NCI-H146 treated with DMSO at 0.1 percent for 48 hours (cell line): ENCODE measurements around the gene RGS19.

Experiments
- DNase-seq: peaks from one replicate; lab custom pipeline; 2025; ENCODE audit not compliant: unreplicated experiment; lab: John Stamatoyannopoulos, UW

The RGS19 gene

GRCh38 chr20:64108731-64109681, 29.7 kb upstream of the RGS19 start:
- DNase-seq: no peak

DNA sequence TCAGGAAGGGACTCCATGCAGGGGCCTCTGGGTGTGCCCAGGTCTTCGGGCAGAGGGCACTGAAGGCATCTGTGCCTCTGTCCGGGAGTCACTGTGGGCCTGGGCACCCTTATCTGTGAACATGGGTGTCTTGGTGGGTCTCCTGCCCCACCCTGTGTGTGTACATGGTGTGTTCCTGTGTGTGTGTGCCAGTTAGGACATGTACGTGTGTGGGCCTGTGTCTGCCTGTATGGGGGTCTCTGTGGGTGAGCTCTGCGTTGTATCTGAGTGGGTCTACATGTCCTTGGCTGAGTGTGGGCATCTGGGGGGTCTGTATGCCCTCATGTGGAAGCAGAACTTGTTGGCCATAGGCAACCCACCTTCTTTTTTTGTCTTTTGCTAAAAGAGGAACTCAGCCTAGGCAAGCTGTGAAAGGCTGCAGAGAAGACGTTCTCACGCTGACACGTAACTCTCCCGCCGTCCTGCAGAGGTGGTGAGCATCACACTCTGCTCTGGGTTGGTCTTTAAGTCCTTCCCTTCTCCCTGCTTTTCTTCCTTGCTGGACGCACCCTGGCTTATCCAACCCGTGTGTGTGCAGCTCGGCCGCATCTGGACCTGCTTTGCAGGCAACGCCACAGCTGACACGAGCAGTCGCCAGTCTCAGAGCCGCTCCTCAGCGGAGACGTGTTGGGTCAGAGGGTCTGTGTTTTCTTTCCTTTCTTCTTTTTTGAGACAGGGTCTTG, 28.6 kb upstream of the RGS19 start:
- no peak for DNase-seq

DNA sequence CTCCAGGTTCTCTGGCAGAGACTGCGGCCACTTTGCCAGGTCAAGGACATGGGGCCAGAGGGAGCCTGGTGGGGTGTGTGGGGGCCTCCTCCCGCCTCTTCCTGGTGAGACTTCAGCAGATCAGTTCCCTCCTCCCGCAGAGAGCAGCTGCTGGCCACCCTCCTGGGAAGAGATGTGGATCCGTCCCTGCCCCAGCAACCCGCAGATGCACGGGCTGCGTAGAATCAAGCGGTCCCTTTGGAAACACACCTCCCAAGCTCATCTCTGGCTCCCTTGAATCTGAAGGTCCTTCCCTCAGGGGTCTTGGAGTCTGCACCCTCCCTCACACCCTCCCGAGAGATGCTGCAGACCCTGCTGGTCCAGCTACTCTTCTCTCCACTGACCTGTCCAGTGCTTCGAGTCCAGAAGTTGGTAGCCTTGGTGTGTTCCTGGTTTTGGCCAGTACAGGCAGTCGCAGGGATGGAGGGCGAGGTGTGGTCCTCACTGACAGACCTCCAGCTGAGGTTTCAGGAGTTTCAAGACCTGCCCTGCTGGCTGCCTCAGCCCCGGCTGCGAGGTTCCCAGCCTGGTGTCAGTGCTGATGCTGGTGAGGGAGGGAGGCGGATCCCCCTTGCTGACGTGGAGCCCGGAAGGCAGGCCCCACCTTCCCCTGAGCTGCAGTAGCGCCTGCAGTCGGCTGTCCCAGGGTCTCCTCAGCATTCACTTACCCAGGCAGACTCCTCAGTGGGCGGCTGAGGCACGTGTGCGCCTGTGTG, 27.8 kb upstream of the RGS19 start, which contains the start of gene NPBWR2:
Gene NPBWR2 (minus strand): TSS at position 585 of the 755 bp plus-strand sequence. CDS start 734 bp downstream, outside the sequence.
- no peak for DNase-seq

- no peak for DNase-seq
Observed at GRCh38 chr20:64106435-64106961, 27.2 kb upstream of the RGS19 start.

- no peak for DNase-seq
Observed at GRCh38 chr20:64105846-64106434, 26.6 kb upstream of the RGS19 start.

DNA sequence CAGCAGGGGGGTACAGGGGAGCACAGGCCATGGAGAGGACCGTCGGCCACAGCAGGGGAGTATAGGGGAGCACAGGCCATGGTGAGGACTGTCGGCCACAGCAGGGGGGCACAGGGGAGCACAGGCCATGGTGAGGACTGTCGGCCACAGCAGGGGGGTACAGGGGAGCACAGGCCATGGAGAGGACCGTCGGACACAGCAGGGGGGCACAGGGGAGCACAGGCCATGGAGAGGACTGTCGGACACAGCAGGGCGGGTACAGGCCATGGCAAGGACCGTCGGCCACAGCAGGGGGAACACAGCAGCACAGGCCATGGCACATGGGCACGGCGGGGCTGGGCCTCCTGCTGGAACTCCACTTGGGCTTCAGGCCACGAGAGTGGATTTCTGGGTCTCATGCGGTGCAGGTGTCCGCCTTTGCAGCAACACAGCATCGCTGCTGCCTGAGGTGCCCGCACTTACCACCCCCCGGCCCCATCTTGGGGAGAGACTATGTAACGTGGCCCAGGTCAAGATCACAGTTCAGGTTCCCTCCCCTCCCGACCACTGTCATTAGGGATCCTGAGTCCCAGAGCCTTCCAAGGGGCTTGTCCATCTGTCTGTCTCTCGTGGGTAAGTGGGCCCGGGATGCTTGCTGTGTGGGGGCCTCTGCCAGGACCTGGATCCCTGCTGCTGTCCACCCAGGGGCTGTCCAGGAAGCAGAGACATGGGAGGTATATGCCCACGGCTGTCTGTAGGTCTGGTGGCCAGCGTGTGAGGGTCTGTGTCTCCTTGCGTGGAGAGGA, 25.5 kb upstream of the RGS19 start:
- DNase-seq: no peak

DNA sequence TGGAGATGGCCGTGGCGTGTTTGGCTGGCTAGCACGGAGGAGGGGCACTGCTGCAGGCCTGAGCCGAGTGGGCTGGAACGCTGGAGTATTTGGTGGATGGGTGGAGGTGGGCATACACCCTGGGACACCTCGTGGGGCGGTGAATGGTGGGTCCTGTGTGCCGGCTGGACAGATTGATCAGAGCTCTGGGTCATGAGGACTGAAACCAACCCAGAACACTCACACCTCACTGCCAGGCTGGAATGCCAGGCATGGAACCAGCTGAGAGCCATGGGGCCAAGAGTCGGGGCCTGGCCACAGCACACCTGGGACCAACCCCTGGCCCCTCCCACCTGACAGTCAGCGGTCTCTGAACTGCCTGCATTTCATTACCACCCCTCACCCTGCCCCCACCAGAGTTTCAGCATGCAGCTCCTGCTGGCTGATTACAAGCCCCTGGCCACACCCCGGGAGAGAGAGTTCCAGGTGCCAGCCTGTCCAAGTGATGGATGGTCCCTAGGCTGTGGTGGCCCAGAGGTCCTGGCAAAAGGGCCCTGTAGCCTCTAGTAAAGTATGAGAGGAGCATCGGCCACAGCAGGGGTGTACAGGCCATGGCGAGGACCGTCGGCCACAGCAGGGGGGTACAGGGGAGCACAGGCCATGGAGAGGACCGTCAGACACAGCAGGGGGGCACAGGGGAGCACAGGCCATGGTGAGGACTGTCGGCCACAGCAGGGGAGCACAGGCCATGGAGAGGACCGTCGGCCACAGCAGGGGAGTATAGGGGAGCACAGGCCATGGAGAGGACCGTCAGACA, 24.8 kb upstream of the RGS19 start:
- DNase-seq: no peak

GRCh38 chr20:64102647-64103354, 23.5 kb upstream of the RGS19 start:
- DNase-seq: peak; percentile 50

DNA sequence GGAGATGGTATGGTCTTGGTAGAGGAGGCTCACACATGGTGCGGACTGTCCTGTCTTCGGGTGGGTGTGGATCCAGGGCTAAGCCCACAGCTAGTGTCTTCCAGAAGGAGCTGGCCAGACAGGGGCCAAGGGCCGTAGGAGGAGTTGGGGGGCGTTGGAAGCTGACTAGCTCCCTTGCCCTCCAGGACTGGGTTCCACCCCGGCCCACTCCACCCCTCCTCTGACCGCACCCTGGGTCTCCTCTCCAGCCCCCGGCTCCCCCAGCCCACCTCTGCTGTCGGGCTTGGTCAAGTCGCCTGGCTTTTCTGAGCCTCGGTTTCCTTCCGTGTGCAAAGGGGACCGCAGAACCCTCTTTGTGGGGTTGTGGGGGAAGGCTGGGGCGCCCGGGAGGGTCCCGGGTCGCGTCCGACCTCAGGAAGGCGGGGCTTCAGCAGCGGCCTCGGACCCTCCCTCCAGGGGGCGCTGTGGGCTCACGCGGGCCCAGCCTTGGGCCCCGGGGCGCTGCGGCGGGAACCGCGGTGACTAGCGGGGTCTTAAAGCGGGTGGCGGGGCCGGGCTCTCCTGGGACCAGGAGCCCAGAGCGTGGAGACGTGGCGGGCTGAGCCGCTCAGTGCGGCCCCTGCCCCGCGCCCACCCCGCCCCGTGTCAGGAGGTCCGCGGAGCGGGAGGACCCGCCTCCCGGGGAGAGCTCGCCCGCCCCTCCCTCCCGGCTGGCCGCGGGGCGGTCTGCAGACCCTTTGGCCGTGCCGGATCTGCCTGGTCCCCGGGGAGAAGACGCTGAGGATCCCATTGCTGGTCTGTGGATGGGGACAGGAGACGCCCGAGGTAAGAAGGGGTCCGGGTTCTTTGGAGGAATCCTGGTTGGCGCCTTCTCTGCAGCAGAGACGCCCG, 22.7 kb upstream of the RGS19 start:
- DNase-seq: peak; percentile 43

DNA sequence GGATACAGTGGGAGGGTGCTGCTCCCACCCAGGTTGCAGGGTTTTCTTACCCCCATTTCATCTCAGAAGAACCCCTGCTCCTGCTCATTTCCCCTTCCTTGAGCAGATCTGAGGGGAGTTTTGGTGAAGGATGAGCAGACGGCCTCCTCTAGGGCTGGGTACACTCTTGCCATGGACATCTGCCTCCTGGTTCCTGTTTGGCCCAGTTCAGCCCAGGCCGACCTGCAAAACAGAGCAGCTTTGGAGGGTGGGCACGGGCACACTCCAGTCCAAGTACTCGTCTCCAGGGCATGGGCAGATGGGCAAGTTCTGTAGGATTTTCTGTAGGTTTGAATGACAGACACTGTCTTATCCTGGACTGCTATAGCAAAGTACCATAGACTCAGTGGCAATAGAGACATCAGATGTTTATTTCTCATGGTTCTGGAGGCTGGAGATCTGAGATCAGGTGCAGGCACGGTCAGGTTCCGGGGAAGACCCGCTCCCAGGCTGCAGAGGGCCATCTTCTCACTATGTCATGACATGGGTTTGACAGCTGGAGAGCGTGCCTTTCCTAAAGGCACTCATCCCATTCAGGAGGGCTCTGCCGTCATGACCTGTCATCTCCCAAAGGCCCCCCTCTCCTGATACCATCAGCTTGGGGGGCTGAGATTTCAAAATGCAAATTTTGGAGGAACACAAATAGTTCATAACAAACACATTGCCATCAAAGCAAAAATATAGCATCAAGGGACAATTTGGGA, 21.8 kb upstream of the RGS19 start:
- DNase-seq: no peak

DNA sequence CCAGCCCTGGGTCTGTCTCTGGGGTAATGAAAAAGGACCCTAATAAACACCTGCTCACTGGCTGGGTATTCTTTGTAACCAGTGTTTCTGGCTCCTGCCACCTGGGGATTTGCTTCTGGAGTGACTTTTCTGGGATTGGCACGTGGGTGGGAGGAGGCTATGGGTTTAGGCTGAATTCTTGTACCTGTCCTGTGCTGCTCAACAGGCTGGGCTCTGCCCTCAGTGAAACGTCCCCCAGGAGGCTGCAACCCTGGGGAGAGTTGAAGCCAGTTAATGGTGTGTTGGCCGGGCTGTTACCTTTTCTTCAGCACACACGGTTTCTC, 21.2 kb upstream of the RGS19 start:
- no peak for DNase-seq

- no peak for DNase-seq
Observed at GRCh38 chr20:64099880-64100565, 20.7 kb upstream of the RGS19 start.

DNA sequence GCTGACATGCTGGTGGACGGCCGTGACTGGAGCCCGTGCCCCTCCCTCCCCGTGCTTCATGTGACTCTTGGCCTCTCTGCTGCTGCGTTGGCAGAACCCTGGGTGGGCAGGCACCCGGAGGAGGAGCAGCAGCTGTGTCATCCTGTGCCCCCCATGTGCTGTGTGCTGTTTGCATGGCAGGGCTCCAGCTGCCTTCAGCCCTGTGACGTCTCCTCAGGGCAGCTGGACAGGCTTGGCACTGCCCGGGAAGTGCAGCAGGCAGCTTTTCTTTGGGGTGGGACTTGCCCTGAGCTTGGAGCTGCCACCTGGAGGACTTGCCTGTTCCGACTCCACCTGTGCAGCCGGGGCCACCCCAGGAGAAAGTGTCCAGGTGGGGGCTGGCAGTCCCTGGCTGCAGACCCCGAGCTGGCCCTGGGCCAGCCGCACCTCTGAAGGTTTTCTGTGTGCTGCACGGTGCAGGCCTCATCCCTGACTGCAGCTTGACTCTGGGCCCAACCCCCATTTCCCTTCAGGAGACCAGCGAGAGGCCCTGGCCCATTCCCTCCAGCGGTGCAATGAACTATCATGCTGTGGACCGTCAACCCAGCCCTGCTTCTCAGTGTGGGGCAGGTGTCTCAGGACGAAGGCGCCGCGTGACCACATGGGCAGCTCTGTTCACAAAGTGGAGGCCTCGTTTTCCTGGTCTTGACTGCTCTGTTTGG, 19.9 kb upstream of the RGS19 start:
- DNase-seq: peak; percentile 24

DNA sequence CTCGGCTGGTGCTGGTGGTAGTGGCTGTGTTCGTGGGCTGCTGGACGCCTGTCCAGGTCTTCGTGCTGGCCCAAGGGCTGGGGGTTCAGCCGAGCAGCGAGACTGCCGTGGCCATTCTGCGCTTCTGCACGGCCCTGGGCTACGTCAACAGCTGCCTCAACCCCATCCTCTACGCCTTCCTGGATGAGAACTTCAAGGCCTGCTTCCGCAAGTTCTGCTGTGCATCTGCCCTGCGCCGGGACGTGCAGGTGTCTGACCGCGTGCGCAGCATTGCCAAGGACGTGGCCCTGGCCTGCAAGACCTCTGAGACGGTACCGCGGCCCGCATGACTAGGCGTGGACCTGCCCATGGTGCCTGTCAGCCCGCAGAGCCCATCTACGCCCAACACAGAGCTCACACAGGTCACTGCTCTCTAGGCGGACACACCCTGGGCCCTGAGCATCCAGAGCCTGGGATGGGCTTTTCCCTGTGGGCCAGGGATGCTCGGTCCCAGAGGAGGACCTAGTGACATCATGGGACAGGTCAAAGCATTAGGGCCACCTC, 19.2 kb upstream of the RGS19 start:
- DNase-seq: no peak

- no peak for DNase-seq
Observed at GRCh38 chr20:64096535-64096934, 17.2 kb upstream of the RGS19 start.
